Right lobe of liver (tissue), 6 donors: ENCODE measurements around the gene PSME2. TPM values are rescaled to one million over a fixed set of nuclear protein-coding genes. Genes with fewer than 3 reads are reported as not detected.
A peak's percentile ranks its signal among the peaks of the same experiment; 100 is the strongest.

Source experiments
- ATAC-seq, 4 donors: fragments of 200-7000 bp; cut with Tn5 transposase; one replicate each; pipeline ENCODE4 v1.9.1; 2020; ENCODE audit warnings: mild to moderate bottlenecking in 4 of 4, moderate library complexity in 4 of 4
- DNase-seq, 3 donors: peaks; one replicate each; pipeline ENCODE4 v3.0.0-alpha.2; 2020
- H3K27ac ChIP-seq, 3 donors: fragments of 200-600 bp; one replicate each; pipeline ENCODE4 v1.8.0; 2022
- H3K27me3 ChIP-seq, 2 donors: fragments of 200-600 bp; one replicate each; pipeline ENCODE4 v1.8.0; 2022
- H3K36me3 ChIP-seq, 4 donors: fragments of 200-600 bp; sonication (generic) in 1 of 4; one replicate each; pipeline versions ENCODE4 v1.5.1 to v1.8.0; 2017 to 2022; ENCODE audit warnings: control low read depth in 1 of 4
- H3K4me1 ChIP-seq, 4 donors: fragments of 200-600 bp; sonication (generic) in 1 of 4; one replicate each; pipeline versions ENCODE4 v1.5.1 to v1.8.0; 2017 to 2022; ENCODE audit warnings: control low read depth in 1 of 4
- H3K4me3 ChIP-seq, 3 donors: fragments of 200-600 bp; one replicate each; pipeline ENCODE4 v1.8.0; 2022
- H3K9me3 ChIP-seq, 4 donors: fragments of 200-600 bp; sonication (generic) in 1 of 4; one replicate each; pipeline versions ENCODE4 v1.5.1 to v1.8.0; 2017 to 2022; ENCODE audit warnings: control low read depth in 1 of 4
- POLR2A ChIP-seq: fragments of 450-650 bp; IDR thresholded peaks from one replicate; pipeline ENCODE4 v1.6.1; 2017; ENCODE audit warnings: antibody characterized with exemption, mild to moderate bottlenecking
- WGBS: methylation state at CpG from one replicate; pipeline ENCODE4 v1.1.6; 2018; ENCODE audit warnings: low coverage, low lambda C conversion rate; ENCODE audit not compliant: insufficient coverage; ENCODE audit errors: missing lambda C conversion rate; 5-methylcytosine and 5-hydroxymethylcytosine counted together
- intact Hi-C, 2 donors: fragments of 100-400 bp; cut with DNase I; formaldehyde crosslinking; loops; one replicate each; pipeline versions ENCODE4 v1.11.2 to v1.14.1; 2022
- total RNA-seq, 6 experiments: library from RNA; depleted of rRNA in 2 of 6; stranded (reverse); fragments of >200 nt in 2 of 6; fragmentation: NEBNext Ultra II Directional in 3 of 6; extraction: Animal tissue kit (Norgen Biotek cat#: 25700) in 3 of 6; gene quantifications; one replicate each; pipeline versions ENCODE4 v1.1.0 to v1.2.4, GENCODE V29; 2016 to 2023
- TF ChIP-seq, protein P1 (sequence below), 4 donors: fragments of 200-600 bp in 3 of 4; fragments of 450-650 bp in 1 of 4; IDR thresholded peaks; one replicate each; pipeline versions ENCODE4 v1.5.1 to v1.8.0; 2016 to 2022; ENCODE audit warnings: antibody characterized with exemption in 4 of 4, mild to moderate bottlenecking in 2 of 4
- donor health status: DM: no; HTN: yes; CAD: no.
- donor health status: DM: no; HTN: no; CAD: no.
- donor health status: DM: no; HTN: no; CAD: no.
- donor health status: DM: no; HTN: yes; CAD: no.
- donor health status: DM: no; HTN: yes; CAD: no.

PSME2 gene
- total RNA-seq, 6 experiments from 2014 or later, result 66.1 to 142 (median 110) TPM

DNA sequence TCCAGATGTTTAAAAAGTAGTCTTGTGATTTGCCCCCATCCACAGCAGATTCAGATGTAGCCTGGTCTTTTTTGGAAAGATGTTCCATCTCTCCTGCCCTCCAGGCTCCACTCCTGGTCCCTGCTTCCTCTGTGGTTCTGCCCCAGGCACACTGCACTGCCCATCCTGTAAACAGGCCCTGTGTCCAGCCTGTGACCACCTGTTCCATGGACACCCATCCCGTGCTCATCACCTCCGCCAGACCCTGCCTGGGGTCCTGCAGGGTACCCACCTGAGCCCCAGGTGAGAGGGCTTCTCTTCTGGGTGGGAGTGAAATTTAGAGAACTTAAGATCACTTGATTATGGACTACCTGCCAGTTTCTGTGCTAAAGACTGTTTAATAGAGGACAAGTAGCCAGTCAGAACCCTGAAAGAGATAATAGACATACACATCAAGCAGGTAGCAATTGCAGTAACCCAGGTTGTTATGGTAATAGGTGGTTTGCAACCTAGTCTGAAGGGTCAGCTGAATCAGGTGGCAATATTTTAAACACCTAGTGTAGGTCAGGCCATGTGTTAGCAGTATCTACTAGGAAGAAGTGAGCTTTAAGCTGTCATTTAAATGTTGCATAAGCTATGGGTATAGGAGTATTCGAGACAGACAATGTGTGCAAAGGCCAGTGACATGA lies 3.0 kb upstream of the PSME2 start:
- TF ChIP-seq, protein P1, sequence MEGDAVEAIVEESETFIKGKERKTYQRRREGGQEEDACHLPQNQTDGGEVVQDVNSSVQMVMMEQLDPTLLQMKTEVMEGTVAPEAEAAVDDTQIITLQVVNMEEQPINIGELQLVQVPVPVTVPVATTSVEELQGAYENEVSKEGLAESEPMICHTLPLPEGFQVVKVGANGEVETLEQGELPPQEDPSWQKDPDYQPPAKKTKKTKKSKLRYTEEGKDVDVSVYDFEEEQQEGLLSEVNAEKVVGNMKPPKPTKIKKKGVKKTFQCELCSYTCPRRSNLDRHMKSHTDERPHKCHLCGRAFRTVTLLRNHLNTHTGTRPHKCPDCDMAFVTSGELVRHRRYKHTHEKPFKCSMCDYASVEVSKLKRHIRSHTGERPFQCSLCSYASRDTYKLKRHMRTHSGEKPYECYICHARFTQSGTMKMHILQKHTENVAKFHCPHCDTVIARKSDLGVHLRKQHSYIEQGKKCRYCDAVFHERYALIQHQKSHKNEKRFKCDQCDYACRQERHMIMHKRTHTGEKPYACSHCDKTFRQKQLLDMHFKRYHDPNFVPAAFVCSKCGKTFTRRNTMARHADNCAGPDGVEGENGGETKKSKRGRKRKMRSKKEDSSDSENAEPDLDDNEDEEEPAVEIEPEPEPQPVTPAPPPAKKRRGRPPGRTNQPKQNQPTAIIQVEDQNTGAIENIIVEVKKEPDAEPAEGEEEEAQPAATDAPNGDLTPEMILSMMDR (IDR thresholded peaks at IDR 0.05), result no peak
- TF ChIP-seq POLR2A, result no peak
- intact Hi-C loops, result no loop called here
- Histone ChIP-seq H3K4me3 (no peak overlapping the region), H3K27me3 (no peaks in the 10 kb centered on the region), H3K27ac (no peak overlapping the region), H3K36me3 (peaks cover 0 to 51% (median 22%) of the 10 kb centered on the region in 4 donors), H3K9me3 (no peaks in the 10 kb centered on the region), H3K4me1 (peaks cover 0 to 16% (median 3%) of the 10 kb centered on the region in 4 donors)
- ATAC-seq, result no peak
- peak in 1 of 3 donors; percentile 45 for DNase-seq
- WGBS, result 92% methylated on average over 2 of the region's 3 CpGs

DNA sequence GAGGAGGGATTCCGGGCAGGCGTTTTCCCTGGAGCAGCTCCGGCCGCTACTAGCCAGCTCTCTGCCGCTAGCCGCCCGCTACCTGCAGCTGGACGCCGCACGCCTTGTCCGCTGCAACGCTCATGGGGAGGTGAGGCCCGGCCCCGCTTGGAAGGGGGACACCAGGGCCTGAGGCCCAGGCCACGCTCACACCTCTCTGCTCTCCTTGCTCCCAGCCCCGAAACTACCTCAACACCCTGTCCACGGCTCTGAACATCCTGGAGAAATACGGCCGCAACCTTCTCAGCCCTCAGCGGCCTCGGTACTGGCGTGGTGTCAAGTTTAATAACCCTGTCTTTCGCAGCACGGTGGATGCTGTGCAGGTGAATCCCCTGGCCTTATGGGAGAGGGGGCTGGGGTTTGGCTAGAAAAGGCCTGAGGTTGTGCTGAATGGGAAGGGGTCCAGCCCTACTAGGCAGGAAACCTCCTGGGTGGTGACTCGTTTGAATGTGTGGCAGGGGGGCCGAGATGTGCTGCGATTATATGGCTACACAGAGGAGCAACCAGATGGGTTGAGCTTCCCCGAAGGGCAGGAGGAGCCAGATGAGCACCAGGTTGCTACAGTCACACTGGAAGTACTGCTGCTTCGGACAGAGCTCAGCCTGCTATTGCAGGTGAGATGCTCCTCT lies 1.5 kb upstream of the PSME2 start:
- Histone ChIP-seq H3K27me3 (no peaks in the 10 kb centered on the region), H3K27ac (peak overlapping the region; percentile 49 to 79 (median 75)), H3K36me3 (peaks cover 0 to 52% (median 25%) of the 10 kb centered on the region in 4 donors), H3K4me3 (peak overlapping the region; percentile 70 to 86 (median 83)), H3K4me1 (peaks cover 0 to 16% (median 3%) of the 10 kb centered on the region in 4 donors), H3K9me3 (no peaks in the 10 kb centered on the region)
- 0% methylated on average over 14 of the region's 29 CpGs for WGBS
- peak in 1 of 3 donors; percentile 69 for DNase-seq
- intact Hi-C loops, result no loop called here
- no peak for TF ChIP-seq POLR2A
- TF ChIP-seq, protein P1 (IDR thresholded peaks at IDR 0.05), result no peak
- no peak for ATAC-seq

DNA sequence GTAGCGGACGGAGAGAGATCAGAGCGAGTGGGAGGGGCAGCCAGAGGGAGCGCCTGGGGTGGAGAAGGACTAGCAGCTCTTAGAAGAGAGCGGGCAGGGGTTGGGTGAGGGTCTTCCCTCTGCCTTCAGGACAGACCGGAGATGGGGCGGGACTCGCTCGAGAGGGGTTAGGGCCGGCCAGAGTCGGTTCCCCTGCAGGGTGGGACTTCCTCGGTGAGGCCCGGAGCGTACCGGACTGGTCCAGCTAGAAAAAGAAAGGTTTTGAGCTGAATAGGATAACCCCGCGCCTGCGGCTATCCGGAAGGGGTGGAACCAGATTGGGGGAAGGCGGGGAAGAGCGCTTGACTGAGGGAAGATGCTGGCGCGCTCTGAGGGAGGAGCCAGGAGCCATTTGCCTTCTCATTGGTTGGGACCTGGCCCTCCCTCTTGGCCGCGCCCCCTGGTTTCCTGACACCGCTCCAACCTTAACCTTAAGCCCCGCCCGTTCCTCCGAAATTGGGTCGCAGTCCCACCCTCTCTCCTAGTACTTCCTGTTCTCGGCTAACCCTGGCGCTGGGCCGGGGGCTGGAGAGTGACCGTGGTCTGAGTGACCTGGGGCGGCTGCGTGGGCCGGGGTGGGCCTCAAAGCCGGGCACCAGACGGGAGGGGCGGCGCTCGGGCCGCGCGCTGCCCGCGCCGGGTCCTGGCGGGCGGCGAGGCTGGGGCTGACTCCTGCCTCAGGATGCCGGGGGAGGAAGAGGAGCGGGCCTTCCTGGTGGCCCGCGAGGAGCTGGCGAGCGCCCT lies 759 bp upstream of the PSME2 start, which contains the start of gene RNF31:
TSS of gene RNF31 (plus strand) at position 521 of the 783 bp plus-strand sequence. CDS start at position 722, 201 bp downstream.
- peak; percentile 89 to 93 (median 90) for ATAC-seq
- peaks cover 0 to 18% (median 4%) of the 10 kb centered on the region in 4 donors for H3K4me1 ChIP-seq
- intact Hi-C loops, result no loop called here
- H3K36me3 ChIP-seq, result peaks cover 0 to 44% (median 19%) of the 10 kb centered on the region in 4 donors
- H3K27ac ChIP-seq, result peak within 1 kb of the TSS; percentile 49 to 79 (median 75)
- peak within 1 kb of the TSS; percentile 70 to 86 (median 83) for H3K4me3 ChIP-seq
- WGBS, result 0% methylated on average over 22 of the region's 57 CpGs
- H3K9me3 ChIP-seq, result no peaks in the 10 kb centered on the region
- peak; percentile 54 for TF ChIP-seq POLR2A
- TF ChIP-seq, protein P1 (IDR thresholded peaks at IDR 0.05), result peak in 1 of 4 donors; percentile 12
- no peaks in the 10 kb centered on the region for H3K27me3 ChIP-seq
- DNase-seq, result peak; percentile 98 to 99 (median 98)

DNA sequence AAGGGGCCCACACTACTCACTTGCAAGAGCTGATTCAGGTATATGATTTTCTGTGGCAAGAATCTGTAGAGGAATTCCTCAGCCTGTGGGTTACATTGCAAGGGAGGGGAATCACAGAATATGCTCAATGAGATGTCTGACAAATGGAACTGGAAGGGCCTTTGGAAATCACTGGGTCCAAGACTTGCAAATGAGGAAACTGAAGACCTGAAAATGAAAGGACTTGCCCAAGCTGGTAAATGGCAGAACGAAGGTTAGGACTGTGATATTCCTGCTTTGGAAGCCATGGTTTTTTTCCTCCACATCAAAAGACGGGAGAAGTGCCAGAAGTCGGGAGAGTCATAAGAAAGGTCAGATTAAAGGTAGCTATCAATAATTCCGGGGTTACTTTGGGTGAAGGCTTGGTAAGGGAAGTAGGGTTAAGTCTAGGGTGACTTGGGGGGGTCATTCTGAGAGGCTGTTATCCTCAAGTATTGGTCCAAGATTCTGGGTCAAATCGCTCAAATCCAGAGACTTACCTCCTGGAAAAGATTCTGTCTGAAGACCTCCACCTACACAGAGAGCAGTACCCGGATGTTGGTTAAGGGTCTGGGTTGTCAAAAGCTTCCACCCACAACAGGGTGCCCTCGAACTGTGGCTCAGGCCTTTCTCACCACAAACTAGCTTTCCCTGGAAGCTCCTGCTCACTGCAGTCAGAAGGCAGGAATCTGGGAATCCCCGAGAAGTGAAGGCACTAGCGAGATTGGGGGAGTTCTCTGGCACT lies 539 bp downstream of the PSME2 start:
- peaks cover 0 to 31% (median 10%) of the 10 kb centered on the region in 4 donors for H3K36me3 ChIP-seq
- intact Hi-C loops, result no loop called here
- H3K9me3 ChIP-seq, result no peaks in the 10 kb centered on the region
- H3K4me1 ChIP-seq, result peaks cover 0 to 22% (median 6%) of the 10 kb centered on the region in 4 donors
- DNase-seq, result no peak
- H3K4me3 ChIP-seq, result peak overlapping the region; percentile 70 to 86 (median 83)
- TF ChIP-seq, protein P1 (IDR thresholded peaks at IDR 0.05), result no peak
- TF ChIP-seq POLR2A, result no peak
- H3K27me3 ChIP-seq, result no peaks in the 10 kb centered on the region
- under 1% methylated on average over 8 of the region's 9 CpGs for WGBS
- no peak for ATAC-seq
- H3K27ac ChIP-seq, result peak overlapping the region; percentile 49 to 79 (median 74)
